ENCODE data around the gene FGGY.
"Not testable (repeated sequence)": the region's sequence is repeated elsewhere in the genome, so short reads cannot be mapped to it uniquely, and the experiment has no call there.

The FGGY gene

DNA sequence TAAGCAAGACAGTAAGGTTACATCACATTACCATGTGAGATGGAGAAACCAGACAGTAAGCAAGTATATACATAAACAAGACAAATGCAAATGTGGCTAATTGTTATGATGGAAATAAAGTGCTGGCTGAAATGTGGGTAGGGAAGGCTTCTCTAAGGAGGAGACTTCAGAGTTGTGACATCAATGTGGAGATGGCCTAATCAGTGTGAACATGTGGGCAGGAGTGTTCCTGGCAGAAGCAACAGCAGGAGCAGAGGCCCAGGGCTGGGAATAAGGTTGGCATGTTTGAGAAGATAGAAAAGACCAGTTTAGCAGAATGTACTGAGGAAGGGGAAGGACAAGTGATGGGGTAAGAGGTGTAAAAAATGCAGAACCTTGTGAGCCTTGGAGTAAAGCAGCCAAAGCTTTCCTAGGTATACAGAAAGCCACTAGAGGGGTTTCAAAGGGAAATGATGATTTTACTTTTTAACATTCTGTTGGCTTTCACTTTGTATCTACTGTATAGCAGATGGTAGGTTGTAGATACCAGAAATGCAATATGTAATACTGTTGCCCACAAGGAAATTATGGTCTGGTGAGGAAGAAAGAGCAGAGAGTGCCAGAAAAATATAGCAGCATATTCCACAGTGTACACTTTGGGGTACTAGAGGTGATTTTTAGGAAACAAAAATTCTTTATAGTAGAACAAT, 197.4 kb downstream of the FGGY start:
- no peak for DNase-seq

DNA sequence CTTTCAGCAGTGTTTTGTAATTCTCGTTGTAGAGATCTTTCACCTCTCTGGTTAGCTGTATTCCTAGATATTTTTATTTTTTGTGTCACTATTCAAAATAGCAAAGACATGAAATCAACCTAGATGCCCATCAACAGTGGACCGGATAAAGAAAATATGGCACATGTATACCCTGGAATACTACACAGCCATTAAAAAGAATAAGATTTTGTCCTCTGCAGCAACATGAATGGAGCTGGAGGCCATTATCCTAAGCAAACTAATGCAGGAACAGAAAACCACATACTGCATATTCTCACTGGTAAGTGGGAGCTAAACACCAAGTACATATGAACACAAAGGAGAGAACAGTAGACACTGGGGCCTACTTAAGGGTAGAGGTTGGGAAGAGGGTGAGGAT, 199.3 kb downstream of the FGGY start:
- DNase-seq, result not testable (repeated sequence)

DNA sequence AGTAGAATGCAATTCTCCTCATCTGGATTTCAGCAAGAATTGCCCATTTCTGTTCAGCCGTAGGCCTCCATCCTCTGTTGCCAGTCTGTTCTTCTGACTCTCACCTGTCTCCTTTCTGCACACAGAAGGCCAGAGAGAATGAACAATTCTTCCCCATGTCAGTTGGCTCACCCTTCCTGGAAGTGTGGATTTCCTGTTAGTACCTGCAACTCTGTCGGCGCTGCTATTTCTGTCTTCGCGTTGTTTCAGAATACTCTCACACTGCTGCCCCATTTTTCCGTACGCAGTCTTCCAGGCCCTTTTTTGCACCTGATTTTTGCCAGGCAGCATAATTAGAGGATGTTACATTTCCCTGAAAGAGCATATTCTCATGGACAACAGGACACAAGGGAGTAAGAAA, 200.7 kb downstream of the FGGY start:
- DNase-seq, result no peak

DNA sequence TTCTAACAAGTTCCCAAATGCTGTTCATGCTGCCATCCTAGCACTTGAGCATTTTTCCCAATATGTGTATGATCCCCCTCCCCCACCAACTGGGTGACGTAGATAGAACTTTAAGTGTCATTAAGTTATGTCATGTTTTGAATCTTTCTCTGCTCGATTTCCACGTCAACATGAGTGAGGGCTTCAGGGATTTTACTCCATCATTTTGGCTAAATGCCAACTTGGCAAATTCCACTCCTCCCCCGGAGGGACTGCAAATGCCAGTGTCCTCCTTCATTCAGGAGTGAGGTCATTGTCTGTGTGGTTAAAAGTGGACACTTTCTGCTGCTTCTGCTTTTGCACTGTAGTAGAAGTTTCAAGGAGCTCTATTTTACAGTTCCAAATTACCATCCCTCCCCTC, 201.7 kb downstream of the FGGY start:
- peak; percentile 67 for DNase-seq

DNA sequence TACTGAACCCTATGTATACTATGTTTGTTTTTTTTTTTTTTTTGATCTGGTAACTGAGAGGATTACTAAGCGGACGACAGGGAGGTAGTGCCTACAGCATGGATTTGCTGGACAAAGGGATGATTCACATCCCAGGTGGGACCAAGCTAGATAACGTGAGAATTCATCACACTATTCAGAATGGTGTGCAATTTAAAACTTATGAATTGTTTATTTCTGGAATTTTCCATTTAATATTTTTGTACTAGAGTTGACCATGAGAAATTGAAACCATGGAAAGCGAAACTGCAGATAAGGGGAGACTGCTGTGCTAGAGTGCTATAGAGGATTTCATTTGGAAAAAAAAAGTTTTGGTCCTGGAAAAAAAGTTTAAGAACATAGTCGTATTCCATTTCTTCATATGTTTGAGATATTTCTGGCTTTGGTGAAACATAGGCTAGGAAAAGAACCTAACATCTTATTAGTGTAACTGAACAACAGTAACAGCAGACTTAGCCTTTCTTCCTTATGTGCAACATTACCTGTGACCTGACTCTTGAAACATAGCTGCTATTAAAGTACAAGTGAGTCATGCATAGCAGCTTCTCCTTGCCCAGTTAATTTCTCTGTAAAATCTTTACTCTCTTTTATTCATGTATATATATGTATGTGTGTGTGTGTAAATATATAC, 202.5 kb downstream of the FGGY start:
- no peak for DNase-seq

DNA sequence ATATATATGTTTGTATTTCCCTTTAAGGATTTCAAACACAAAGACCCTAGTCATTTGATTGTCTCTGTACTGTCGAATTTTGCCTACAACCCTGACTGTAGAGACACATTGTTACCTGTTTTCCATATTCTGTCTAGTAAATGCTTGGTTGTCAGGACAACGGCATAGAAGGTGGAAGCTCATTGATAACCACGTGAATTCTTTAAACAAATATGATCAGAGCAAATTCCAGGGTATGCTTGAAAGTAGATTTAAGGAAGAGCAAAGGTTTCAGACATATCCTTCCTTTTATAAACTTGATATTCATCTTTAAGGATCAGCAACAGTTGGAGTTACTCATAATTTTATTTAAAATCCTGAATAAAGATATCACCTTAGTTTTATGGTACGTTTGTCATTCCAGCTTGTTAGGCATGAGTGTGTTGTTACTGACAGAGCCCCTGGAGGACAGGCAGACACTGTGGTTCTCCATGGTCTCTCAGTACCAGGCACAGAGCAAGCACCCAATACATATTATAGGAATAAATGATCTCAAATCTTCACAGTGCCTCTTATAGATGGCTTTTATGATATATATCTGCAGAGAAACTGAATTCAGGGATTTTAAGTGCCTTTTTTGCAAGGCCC, 203.2 kb downstream of the FGGY start:
- DNase-seq, result no peak

DNA sequence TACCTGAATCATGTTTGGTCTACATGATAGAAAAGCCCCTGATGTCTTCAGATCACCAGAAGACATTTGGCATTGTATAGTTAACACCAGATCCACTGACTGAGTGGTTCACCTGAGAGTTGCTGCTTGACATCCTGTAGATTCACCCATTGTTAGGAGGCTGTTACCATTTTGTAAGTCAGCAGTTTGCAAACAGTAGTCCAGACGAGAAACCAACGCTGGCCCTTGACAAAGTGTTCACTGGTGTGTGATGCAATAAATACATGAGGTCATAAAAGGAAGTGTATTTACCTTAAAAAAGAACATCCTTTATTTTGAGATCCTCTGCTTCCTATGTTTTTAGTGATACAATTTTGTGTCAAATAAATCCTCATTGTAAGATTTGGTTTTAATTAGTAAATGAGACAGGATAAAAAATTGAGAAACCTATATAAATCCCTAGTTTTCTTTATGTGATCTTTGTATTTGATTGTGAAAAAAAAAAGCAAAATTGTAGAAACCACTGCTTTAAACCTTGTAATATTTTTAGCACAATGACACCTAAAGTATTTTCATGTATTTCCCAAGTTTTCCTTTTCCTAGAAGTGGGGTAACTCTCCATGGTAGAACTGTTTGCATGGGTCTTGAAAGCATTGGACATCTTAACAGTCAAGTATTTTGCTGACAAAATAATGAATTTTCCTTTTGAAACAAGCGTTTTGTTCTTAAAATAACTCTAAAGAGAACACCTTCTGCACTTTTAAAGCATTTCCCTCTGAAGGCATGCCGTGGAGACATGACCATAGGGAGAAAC, 204.3 kb downstream of the FGGY start:
- peak; percentile 66 for DNase-seq

DNA sequence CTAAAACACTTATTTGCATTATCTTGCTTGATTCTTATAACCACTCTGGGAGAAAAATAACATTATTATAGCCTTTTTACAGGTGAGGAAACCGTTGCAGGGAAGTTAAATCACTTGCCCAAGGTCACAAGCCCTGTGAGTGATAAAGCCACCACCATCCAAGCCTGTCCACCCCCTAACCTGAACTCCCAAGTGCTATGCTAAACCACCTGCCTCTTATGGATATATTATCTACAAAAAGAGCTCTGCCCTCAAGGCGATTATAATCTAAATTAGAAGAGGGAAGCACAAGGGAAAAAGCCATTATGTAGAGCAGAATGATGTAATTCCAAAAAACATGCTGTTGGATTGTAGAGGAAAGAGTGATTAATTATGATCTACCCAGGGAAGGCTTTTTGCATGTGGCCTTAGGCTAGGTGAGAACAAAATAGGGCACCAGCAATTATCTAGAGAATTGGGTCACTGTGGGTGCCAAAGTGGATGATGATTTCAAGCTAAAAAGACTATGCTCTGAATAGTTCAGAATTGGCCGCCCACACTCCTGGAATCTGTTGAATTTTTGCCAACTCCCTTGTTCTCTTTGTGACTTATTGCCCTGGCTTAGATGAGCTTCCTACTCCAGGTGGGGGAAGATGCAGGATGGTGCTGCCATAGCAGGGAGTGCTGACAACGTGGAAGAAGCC, 205.3 kb downstream of the FGGY start:
- DNase-seq, result no peak

DNA sequence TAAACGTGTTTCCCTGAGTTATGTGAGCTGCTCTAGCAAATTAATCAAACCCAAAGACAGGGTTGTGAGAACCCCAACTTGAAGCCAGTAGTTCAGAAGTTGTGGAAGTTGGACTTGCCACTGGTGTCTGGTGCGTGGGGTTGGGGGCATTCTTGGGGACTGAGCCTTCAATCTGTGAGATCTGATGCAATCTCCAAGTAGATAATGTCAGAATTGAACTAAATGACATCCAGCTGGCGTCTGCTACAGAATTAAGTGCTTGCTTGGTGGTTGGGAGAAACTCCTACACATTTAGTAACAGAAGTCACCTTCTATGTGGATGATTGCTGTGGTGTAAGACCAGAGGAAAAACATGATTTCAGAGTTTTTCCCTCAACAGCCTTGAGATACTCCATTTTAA, 207.4 kb downstream of the FGGY start:
- DNase-seq, result no peak

DNA sequence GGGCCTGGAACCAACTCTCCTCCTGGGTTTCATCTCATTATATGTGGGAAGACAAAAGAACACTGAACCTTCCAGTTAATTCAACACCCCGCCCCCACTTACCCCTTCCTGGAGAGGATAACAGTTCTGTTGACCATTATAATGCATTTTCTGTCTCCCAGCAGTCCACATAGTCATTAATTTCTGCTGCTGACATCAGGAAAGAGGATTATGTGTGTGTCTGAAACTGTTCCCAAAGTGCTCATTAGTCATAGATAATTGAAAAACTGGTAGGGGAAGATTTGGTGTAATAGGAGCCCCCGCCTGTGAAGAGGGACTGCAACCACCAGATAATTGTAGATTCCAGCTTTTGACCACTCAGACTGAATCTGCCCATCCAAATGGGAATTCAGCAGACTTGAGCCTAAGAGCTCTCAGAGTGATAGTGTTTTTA, 208.7 kb downstream of the FGGY start:
- peak; percentile 39 for DNase-seq

DNA sequence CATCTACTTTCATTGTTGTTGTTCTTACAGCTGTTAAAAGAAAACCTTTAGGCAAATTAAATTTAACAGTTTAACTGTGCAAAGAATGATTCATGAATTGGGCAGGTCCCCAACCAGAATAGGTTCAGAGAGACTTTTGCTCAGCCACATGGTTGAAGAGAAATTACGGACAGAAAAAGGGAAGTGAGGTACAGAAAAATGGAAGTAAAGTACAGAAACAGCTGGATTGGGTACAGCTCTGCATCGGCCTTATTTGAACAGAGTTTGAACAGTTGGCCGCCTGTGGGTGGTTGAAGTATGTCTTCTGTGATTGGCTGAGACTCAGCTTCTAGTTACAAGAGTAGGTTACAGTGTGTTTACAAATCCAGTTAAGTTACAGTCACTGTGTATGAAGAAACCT, 210.1 kb downstream of the FGGY start:
- DNase-seq, result no peak

DNA sequence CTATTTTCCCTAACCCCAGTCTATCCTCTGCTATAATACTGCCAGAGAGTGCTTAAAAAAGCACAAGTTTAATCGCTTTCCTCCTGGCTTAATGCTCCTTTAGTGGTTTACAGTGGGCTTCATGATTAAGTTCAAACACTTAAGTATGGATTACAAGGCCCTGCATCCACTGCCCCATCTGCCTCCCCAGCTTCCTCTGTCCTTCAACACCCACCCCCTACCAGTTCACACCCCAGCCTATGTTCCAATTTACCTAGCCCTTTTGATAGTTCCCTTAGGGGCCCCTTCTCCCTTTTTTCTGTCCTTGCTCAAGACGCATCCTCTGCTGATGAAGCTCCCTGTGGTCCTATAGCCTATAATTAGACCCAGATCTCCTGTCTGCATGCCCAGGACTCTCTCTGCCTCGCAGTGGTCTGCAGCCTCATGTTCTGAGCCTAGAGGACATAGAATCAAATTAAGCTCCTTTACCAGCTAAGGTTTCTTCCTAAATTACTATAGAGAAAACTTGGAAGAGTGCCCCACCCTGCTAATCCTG, 212.5 kb downstream of the FGGY start:
- no peak for DNase-seq

DNA sequence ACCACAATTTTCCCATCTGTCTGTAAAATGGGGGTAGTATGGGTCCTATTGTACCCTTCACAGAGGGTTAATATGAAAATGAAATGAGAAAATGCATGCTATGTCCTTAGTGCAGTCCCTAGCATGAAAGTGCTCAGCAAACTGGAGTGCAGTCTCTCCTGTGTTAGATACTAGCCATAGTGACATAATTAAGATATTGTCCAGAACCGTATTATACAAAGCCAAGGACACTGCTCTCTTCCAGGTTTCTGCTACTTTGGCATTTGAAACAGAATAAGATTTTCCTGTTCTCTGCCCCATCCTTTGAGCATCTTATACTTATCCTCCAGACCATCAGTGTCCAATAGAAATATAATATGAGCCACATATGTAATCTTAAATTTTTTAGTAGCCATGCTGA, 213.4 kb downstream of the FGGY start:
- no peak for DNase-seq

DNA sequence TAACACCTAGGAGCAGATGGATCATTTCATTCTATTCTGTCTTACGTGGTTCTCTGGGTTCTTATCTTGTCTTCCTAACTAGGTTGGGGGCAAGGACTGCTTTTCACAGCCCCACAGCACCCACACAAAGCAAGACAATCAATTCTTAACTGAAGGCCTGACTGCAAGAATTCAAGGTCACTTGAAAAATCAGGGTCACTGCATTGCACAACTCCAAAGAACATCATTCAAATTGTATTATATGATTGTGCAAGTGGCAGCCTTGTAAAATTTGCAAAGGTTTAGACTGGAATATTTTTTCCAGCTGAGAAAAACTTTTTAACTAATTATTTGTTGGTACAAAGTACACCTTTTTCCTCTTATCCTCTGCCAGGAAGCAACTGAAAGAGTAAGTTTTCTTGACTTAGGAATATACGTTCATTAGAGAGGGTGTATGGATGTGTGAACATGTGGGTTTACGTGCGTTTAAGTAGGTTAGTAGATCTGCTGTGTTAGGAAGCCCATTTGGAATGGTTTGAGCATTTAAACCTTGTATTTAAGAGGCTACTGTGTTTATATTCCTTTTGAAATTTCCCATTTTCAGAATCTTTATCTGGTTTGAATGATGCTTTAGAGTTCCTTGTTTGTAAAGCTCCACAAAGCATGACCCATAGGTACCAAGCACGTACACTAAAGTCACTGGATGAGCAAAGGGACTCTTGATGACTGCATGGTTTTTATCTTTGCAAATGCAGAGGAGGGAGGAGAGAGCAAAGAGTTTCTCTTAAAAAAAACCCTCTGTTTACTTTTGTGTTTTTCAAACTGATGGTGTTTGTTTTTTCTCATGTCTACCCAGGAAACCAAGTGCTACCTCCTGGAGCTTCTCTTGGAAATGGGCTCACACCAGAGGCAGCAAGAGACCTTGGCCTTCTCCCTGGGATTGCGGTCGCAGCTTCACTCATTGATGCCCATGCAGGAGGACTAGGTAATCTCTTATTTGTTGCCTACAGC, 214.9 kb downstream of the FGGY start:
- DNase-seq, result no peak

DNA sequence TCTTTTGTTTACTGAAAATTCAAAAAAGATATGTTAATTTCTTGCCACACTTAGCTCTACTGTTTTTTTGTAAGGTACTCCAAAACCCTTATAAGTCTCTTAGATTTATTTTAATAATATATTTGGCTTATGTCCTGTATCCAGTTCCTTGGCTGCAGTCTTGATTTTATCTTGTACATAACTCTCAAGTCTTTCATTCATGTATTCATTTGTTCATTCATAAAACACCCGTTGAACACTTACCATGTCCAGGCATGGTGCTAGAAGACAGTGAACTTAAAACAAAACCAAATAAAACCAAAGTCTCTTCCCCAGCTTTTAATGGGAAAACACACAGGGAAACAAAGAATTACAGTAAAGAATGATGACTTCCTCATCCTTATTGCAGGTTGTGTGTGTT, 215.8 kb downstream of the FGGY start:
- no peak for DNase-seq

DNA sequence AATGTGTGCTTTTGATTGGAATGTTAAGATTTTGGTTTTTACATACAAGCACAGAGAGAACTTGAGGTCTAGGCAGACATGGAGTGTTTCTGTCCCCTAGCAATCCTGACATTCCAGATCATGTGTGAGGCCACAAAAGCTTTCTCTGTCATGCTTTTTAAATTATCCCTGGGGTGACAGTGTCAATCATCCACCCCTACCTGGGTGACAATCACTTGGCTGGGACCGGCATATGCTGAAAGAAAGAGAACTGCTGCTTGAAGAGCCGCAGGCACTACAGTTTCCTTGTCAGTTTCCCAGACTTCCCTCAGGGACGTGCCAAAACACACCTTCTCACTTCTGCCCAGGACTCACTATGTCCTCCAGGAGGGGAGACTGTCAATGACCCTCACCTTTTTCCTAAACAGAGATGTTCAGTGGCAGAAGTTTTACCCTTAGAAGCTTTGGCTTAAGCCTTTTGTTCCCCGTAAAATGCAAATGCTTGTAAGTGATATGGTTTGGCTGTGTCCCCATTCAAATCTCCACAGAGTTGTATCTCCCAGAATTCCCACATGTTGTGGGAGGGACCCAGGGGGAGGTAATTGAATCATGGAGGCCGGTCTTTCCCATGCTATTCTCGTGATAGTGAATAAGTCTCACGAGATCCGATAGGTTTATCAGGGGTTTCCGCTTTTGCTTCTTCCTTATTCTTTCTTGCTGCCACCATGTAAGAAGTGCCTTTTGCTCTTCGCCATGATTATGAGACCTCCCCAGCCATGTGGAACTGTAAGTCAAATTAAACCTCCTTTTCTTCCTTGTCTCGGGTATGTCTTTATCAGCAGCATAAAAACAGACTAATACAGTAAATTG, 217.4 kb downstream of the FGGY start:
- DNase-seq, result no peak

DNA sequence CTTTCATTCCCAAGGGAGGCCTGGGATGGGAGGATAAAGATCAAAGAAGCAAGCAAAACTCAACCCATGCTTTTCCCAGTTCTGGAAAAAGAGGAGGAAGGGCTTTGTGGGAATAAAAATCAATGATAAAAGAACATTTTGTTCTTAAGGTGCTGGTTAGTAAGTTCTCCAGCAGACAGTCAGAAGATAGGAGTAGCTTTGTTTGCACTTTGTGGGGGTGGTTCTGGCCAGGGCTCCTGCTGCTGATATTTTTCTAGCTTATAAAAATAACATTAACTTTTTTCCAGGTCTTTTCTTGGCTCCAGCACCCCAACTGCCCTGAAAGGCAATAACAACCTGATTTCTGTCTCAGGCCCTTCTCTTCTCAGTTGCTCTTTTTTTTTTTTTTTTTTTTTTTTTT, 220.0 kb downstream of the FGGY start:
- no peak for DNase-seq

DNA sequence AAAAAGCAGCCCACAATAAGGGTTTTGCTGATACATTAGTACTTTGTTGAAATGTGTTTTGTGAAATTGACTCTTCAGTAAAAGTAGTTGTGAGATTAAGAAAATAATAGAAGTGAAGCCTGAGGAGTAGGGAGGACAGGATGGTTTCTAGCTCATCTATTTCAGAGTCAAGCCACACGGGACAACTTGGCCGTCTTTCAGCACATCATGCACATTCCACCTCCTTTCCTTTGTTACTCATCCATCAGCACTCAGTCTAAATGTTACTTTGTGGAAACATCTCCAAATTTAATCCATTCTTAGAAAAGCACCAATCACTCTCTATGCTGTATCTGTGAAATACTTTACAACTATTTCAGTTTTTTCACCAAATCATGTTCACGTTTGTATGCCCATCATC, 223.3 kb downstream of the FGGY start:
- DNase-seq, result no peak

DNA sequence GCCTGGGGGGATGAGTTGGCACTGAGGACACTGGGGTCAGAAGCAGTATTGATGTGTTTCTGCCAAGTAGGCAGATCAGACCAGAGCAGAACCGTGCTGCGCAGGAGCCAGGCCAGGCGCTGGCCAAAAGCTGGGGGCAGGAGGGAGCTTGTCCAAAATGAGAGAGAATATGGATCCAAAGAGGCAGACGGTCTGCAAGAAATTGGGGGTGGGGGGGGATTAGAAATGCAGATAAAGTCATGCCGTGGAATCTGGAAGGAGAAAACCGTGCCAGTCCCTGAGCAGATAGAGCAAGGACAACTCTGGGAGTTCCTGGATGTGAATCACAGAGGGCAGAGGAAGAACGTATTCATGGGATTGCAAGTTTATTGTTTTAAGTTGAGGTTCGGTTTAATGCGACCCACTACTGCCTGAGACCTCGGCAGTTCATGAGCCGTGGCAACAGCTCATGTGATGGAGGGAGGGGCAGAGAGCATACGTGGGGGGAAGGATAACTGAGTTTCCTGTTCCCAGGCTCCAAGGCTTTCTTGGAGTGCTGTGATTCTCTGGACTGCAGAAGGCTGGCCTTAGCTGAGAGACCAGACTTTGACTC, 224.0 kb downstream of the FGGY start:
- no peak for DNase-seq

DNA sequence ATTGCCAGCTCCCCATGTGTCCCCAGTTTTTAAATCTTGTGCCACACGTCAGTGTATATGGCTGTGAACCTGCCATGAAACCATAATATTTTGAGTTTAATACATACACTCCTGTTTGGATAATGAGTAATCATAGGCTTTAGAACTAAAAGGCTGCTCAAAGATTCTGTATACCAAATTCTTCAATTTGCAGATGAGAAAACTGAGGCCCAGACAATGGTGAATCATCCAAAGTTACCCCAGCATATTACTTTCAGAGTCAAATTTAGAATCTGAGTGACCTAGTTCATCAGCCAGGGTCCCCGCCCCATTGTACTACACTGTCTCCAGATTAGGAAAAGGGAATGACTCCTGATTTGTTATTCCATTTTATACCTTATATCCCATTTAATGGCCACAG, 224.6 kb downstream of the FGGY start:
- no peak for DNase-seq

Measured in NCI-H2029 (cell line).